Neural progenitor cell (in vitro differentiated cells): ENCODE data around the gene LMBR1L. TPM values are rescaled to one million over a fixed set of nuclear protein-coding genes. Genes with fewer than 3 reads are reported as not detected.

Experiments used
- DNase-seq: peaks from one replicate; pipeline ENCODE4 v3.0.0-alpha.2; 2016; ENCODE audit warnings: low spot score
- H2AFZ ChIP-seq: fragments of 200-600 bp; sonication (generic); replicated peaks from 2 replicates; pipeline ENCODE4 v1.6.1; 2016; ENCODE audit warnings: antibody characterized with exemption
- H3F3A ChIP-seq: fragments of 200-600 bp; sonication (generic); 2 replicates; pipeline ENCODE4 v1.6.1; 2016; ENCODE audit warnings: antibody characterized with exemption, low read depth
- H3K27ac ChIP-seq: fragments of 200-600 bp; sonication (generic); 2 replicates; pipeline ENCODE4 v1.5.1; 2016; ENCODE audit warnings: mild to moderate bottlenecking
- H3K27me3 ChIP-seq: fragments of 200-600 bp; sonication (generic); 2 replicates; pipeline ENCODE4 v1.6.1; 2016; ENCODE audit warnings: mild to moderate bottlenecking, moderate library complexity
- H3K36me3 ChIP-seq: fragments of 200-600 bp; sonication (generic); 2 replicates; pipeline ENCODE4 v1.5.1; 2016
- H3K4me1 ChIP-seq: fragments of 200-600 bp; sonication (generic); 2 replicates; pipeline ENCODE4 v1.6.1; 2016; ENCODE audit warnings: mixed run types
- H3K4me2 ChIP-seq: fragments of 200-600 bp; sonication (generic); 2 replicates; pipeline ENCODE4 v1.6.1; 2016
- H3K4me3 ChIP-seq: fragments of 200-600 bp; sonication (generic); 2 replicates; pipeline ENCODE4 v1.5.1; 2016
- H3K79me2 ChIP-seq: fragments of 200-600 bp; sonication (generic); 2 replicates; pipeline ENCODE4 v1.6.1; 2016; ENCODE audit warnings: low read depth
- H3K9ac ChIP-seq: fragments of 200-600 bp; sonication (generic); 2 replicates; pipeline ENCODE4 v1.6.1; 2016
- H3K9me3 ChIP-seq: fragments of 200-600 bp; sonication (generic); 2 replicates; pipeline ENCODE4 v1.5.1; 2016; ENCODE audit warnings: low read depth
- H4K20me1 ChIP-seq: fragments of 200-600 bp; sonication (generic); 2 replicates; pipeline ENCODE4 v1.6.1; 2016; ENCODE audit warnings: low read depth
- H3K27ac Mint-ChIP-seq: 3 replicates; pipeline ENCODE4 v1.8.0; 2021; ENCODE audit warnings: mixed read lengths
- H3K27me3 Mint-ChIP-seq: 2 replicates; pipeline ENCODE4 v1.8.0; 2022; ENCODE audit warnings: low read depth, mild to moderate bottlenecking, inconsistent platforms, moderate library complexity, mixed read lengths; ENCODE audit not compliant: insufficient read depth
- H3K36me3 Mint-ChIP-seq: 3 replicates; pipeline ENCODE4 v1.8.0; 2021; ENCODE audit warnings: mixed read lengths
- H3K4me1 Mint-ChIP-seq: 3 replicates; pipeline ENCODE4 v1.8.0; 2021; ENCODE audit warnings: mixed read lengths
- H3K4me3 Mint-ChIP-seq: 3 replicates; pipeline ENCODE4 v1.8.0; 2021; ENCODE audit warnings: mild to moderate bottlenecking, moderate library complexity, mixed read lengths
- H3K9me3 Mint-ChIP-seq: 3 replicates; pipeline ENCODE4 v1.8.0; 2020; ENCODE audit warnings: mixed read lengths
- EZH2 ChIP-seq: fragments of 200-600 bp; sonication (generic); IDR thresholded peaks from 2 replicates; pipeline ENCODE4 v1.6.1; 2017; ENCODE audit warnings: antibody characterized with exemption, mild to moderate bottlenecking, moderate library complexity
- EZH2phosphoT487 ChIP-seq: fragments of 200-600 bp; sonication (generic); IDR thresholded peaks from 2 replicates; pipeline ENCODE4 v1.6.1; 2017; ENCODE audit warnings: antibody characterized with exemption
- total RNA-seq: library from RNA; depleted of rRNA; stranded (reverse); fragments of >200 nt; gene quantifications from 2 replicates; pipeline ENCODE4 v1.2.3, GENCODE V29; 2015; ENCODE audit warnings: low replicate concordance
- TF ChIP-seq, protein P1 (sequence below): fragments of 200-600 bp; sonication (generic); IDR thresholded peaks from 2 replicates; pipeline ENCODE4 v1.5.1; 2017; ENCODE audit warnings: antibody characterized with exemption, mild to moderate bottlenecking

Gene LMBR1L
- total RNA-seq, 1 donor from 2014 or later = 32.7 TPM

DNA sequence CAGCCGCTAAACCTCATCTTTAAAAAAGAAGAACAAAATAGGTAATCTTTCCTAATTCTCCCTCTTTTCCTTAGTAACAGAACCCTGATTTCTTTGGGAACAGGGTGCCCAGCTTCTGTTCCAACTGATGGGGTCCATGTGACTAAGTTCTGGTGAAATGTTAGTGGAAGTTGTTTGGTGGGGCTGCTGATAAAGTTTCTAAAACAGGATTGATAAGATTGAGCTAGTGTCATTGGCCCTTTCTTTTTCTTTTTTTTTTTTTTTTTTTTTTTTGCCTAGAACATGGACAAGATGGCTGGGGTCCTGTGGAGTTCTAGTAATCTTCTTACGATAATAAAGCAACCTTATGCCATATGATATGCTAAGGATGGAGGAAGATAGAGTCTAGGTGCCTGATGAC, 36.7 kb upstream of the LMBR1L start:
- Mint-ChIP-seq H3K4me3 (no peak overlapping the region), H3K36me3 (peaks cover 3% of the 10 kb centered on the region), H3K4me1 (no peaks in the 10 kb centered on the region), H3K27me3 (peaks cover 2% of the 10 kb centered on the region), H3K9me3 (no peaks in the 10 kb centered on the region), H3K27ac (no peak overlapping the region)
- H3K9me3 ChIP-seq = no peaks in the 10 kb centered on the region
- H3K4me1 ChIP-seq = no peaks in the 10 kb centered on the region
- H2AFZ ChIP-seq = no peak overlapping the region
- no peak overlapping the region for H3K9ac ChIP-seq
- H3K27me3 ChIP-seq = no peaks in the 10 kb centered on the region
- H3K4me2 ChIP-seq = no peak overlapping the region
- H3K4me3 ChIP-seq = no peak overlapping the region
- H3K27ac ChIP-seq = no peak overlapping the region
- TF ChIP-seq EZH2 (no peak), EZH2phosphoT487 (no peak)
- TF ChIP-seq, protein P1, sequence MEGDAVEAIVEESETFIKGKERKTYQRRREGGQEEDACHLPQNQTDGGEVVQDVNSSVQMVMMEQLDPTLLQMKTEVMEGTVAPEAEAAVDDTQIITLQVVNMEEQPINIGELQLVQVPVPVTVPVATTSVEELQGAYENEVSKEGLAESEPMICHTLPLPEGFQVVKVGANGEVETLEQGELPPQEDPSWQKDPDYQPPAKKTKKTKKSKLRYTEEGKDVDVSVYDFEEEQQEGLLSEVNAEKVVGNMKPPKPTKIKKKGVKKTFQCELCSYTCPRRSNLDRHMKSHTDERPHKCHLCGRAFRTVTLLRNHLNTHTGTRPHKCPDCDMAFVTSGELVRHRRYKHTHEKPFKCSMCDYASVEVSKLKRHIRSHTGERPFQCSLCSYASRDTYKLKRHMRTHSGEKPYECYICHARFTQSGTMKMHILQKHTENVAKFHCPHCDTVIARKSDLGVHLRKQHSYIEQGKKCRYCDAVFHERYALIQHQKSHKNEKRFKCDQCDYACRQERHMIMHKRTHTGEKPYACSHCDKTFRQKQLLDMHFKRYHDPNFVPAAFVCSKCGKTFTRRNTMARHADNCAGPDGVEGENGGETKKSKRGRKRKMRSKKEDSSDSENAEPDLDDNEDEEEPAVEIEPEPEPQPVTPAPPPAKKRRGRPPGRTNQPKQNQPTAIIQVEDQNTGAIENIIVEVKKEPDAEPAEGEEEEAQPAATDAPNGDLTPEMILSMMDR = no peak
- H3F3A ChIP-seq = no peaks in the 10 kb centered on the region
- H4K20me1 ChIP-seq = no peaks in the 10 kb centered on the region
- no peak for DNase-seq
- no peaks in the 10 kb centered on the region for H3K36me3 ChIP-seq
- no peaks in the 10 kb centered on the region for H3K79me2 ChIP-seq

DNA sequence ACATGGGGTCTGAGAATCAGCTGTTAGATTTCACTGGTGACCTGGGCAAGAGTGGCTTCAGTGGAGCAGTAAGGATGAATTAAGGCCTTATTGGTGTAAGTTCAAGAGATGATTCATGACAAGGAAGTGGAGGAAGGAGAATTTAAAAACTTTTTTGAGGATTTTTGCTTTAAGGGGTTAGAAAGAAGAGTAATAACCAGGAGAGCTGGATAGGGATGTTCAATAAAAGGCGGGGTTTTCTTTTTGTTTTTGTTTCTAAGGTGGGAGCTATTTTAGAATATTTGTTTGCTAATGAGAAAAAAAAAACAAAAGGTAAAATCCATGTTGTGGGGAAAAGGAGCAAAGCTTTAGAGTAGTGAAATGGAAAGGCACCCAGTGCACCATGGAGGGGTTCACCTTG, 35.8 kb upstream of the LMBR1L start:
- Histone ChIP-seq H3K27ac (no peak overlapping the region), H3K9ac (no peak overlapping the region), H3K27me3 (no peaks in the 10 kb centered on the region), H3K79me2 (no peaks in the 10 kb centered on the region), H3K4me1 (no peaks in the 10 kb centered on the region), H4K20me1 (no peaks in the 10 kb centered on the region), H3K36me3 (no peaks in the 10 kb centered on the region), H3F3A (no peaks in the 10 kb centered on the region), H3K4me2 (no peak overlapping the region), H3K9me3 (no peaks in the 10 kb centered on the region), H3K4me3 (no peak overlapping the region), H2AFZ (no peak overlapping the region)
- TF ChIP-seq, protein P1 = no peak
- TF ChIP-seq EZH2 (no peak), EZH2phosphoT487 (no peak)
- no peak for DNase-seq
- no peak overlapping the region for H3K4me3 Mint-ChIP-seq
- H3K4me1 Mint-ChIP-seq = no peaks in the 10 kb centered on the region
- no peaks in the 10 kb centered on the region for H3K9me3 Mint-ChIP-seq
- no peak overlapping the region for H3K27ac Mint-ChIP-seq
- peaks cover 2% of the 10 kb centered on the region for H3K27me3 Mint-ChIP-seq
- peaks cover 3% of the 10 kb centered on the region for H3K36me3 Mint-ChIP-seq

DNA sequence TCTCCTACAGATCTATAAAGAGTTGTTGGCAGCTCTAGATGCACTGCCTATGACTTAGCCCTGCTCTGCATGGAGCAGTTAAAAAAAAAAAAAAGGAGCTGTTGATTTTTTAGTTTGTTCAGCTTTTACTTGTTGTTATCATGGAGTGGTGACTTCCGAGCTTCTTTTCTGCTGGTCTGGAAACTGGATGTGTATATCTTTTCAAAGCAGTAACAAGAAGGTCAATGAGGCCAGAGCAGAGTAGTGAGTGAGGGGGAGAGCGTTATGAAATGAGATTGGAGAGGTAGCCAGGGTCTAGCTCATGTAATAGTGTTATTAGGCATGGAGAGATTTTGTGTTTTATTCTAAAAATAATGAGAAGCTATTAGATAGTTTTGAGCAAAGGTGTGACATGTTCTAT, 33.7 kb upstream of the LMBR1L start:
- Histone ChIP-seq H3F3A (no peaks in the 10 kb centered on the region), H3K4me2 (no peak overlapping the region), H4K20me1 (no peaks in the 10 kb centered on the region), H3K9me3 (no peaks in the 10 kb centered on the region), H3K79me2 (no peaks in the 10 kb centered on the region), H3K27me3 (no peaks in the 10 kb centered on the region), H3K4me1 (no peaks in the 10 kb centered on the region), H3K9ac (no peak overlapping the region), H3K27ac (no peak overlapping the region), H3K4me3 (no peak overlapping the region), H2AFZ (no peak overlapping the region), H3K36me3 (no peaks in the 10 kb centered on the region)
- no peak for DNase-seq
- Mint-ChIP-seq H3K36me3 (peaks cover 4% of the 10 kb centered on the region), H3K27me3 (peaks cover 2% of the 10 kb centered on the region), H3K9me3 (no peaks in the 10 kb centered on the region), H3K4me1 (no peaks in the 10 kb centered on the region), H3K4me3 (no peak overlapping the region), H3K27ac (no peak overlapping the region)
- TF ChIP-seq EZH2phosphoT487 = no peak
- TF ChIP-seq EZH2 = no peak
- TF ChIP-seq, protein P1 = no peak
